ENCODE data around the gene WBP1.
"Not testable (repeated sequence)": the region's sequence is repeated elsewhere in the genome, so short reads cannot be mapped to it uniquely, and the experiment has no call there.

Gene WBP1

DNA sequence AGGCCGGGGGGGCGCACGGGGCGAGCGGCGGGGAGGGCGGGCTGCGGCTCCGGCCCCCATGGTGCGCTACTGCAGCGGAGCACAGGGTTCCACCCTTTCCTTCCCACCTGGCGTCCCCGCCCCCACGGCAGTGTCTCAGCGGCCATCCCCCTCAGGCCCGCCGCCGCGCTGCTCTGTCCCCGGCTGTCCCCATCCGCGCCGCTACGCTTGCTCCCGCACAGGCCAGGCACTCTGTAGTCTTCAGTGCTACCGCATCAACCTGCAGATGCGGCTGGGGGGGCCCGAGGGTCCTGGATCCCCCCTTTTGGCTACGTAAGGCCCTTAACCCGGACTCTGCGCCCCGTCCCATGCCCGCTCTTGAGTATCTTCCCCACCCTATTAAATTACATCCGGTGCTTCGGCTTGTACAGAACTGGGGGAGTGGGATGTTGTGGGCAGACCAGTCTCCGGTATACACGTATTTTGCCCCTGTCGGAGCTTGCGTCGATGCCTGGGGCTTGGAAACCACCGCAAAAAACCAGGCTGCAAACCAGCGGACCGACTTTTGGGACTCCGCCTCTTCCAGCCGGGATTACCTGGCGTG is 598 bp upstream of the WBP1 start:
- TF ChIP-seq, protein P1, sequence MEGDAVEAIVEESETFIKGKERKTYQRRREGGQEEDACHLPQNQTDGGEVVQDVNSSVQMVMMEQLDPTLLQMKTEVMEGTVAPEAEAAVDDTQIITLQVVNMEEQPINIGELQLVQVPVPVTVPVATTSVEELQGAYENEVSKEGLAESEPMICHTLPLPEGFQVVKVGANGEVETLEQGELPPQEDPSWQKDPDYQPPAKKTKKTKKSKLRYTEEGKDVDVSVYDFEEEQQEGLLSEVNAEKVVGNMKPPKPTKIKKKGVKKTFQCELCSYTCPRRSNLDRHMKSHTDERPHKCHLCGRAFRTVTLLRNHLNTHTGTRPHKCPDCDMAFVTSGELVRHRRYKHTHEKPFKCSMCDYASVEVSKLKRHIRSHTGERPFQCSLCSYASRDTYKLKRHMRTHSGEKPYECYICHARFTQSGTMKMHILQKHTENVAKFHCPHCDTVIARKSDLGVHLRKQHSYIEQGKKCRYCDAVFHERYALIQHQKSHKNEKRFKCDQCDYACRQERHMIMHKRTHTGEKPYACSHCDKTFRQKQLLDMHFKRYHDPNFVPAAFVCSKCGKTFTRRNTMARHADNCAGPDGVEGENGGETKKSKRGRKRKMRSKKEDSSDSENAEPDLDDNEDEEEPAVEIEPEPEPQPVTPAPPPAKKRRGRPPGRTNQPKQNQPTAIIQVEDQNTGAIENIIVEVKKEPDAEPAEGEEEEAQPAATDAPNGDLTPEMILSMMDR (conservative IDR thresholded peaks at IDR 0.05; ENCODE audit: low read depth, low read length) = no peak
- DNase-seq (ENCODE audit: low read depth) = no peak
- peak overlapping the region; percentile 77 for H3K4me3 ChIP-seq (ENCODE audit: low read length)

DNA sequence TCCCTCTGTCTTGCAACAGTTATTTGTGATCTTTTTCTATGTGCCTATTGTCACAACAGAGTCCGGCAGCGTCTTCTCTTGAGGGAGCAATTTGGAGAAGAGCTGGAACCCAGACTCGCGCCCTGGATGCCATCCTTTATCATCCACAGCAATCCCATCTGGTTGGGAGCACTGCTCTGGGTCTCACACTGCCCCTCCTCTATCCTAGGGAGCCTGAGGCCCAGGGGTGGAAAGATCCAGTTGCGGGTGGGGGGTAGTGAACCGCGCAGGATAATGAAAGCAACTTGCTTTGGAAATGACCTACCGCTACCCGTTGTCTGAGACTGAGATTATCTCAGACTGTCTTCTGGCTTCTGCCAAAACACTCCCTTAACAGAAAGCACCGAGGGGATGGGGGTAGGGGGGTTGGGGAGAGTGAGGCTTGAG is 713 bp downstream of the WBP1 start:
- DNase-seq (ENCODE audit: low read depth) = no peak
- H3K4me3 ChIP-seq (ENCODE audit: low read length) = peak overlapping the region; percentile 99
- TF ChIP-seq, protein P1 (conservative IDR thresholded peaks at IDR 0.05; ENCODE audit: low read depth, low read length) = no peak

DNA sequence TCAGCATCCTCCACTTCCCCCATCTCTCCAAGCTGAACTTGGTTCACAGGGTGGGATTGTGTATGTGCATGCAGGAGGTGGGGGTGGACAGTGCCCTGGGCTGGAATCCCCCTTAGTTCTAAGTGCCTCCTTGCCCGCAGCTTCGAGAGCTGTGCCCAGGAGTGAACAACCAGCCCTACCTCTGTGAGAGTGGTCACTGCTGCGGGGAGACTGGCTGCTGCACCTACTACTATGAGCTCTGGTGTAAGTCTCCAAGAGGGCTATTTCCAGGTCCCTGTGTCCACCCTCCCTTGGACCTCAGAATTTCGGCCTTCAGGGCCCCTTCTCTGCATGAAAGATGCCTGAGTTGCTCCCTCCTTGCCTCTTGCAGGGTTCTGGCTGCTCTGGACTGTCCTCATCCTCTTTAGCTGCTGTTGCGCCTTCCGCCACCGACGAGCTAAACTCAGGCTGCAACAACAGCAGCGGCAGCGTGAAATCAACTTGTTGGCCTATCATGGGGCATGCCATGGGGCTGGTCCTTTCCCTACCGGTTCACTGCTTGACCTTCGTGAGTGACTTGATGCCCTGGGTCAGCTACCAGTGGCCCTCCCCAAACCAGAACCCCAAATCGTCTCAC is 1.4 kb downstream of the WBP1 start:
- DNase-seq (ENCODE audit: low read depth) = not testable (repeated sequence)
- peak overlapping the region; percentile 99 for H3K4me3 ChIP-seq (ENCODE audit: low read length)

DNA sequence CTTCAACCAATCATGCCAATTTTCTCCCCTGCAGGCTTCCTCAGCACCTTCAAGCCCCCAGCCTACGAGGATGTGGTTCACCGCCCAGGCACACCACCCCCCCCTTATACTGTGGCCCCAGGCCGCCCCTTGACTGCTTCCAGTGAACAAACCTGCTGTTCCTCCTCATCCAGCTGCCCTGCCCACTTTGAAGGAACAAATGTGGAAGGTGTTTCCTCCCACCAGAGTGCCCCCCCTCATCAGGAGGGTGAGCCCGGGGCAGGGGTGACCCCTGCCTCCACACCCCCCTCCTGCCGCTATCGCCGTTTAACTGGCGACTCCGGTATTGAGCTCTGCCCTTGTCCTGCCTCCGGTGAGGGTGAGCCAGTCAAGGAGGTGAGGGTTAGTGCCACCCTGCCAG is 1.9 kb downstream of the WBP1 start:
- DNase-seq (ENCODE audit: low read depth); H3K4me3 ChIP-seq (ENCODE audit: low read length): not testable (repeated sequence)

DNA sequence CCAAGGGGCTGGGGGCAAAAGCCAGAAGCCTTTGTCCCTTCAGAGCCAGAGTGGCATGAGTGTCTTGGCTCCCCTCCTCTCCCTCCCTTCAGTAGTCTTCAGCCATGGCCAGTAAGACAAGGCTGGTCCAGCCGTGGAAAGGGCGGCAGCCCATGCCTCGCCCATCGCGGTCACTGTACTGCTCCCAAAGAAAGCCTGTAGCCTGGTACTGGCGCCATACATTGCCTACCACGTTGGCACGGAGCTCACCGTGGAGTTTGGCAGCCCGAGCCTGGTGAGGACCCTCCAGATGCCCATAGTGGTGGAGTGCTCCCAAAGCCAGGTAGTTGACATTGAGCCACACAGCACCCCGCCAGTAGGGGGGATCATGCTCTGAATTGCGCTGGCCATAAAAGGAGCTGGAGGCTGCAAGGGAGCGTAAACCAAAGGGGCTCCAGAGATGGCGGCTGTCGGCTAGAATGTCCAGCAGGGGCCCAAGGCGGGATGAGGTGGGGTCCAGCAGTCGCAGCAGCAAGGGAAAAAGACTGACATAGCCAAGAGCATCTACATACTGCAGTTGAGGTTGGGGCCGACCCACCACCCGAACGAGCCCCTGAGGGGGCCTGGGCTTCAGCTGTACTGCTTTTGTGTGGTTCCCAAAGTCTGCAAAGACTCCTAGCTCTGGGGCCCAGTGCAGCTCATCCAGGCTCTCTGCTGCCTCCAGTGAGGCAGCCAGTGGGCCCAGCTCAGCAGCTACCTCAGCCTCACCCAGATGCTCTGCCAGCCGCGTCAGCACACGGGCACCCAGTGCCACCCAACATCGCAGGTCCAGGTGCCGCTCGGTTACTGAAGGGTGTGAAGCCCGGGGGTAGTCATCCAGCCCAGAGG is 3.2 kb downstream of the WBP1 start:
- TF ChIP-seq, protein P1 (conservative IDR thresholded peaks at IDR 0.05; ENCODE audit: low read depth, low read length) = peak; percentile 24
- no peak overlapping the region for H3K4me3 ChIP-seq (ENCODE audit: low read length)
- no peak for DNase-seq (ENCODE audit: low read depth)

DNA sequence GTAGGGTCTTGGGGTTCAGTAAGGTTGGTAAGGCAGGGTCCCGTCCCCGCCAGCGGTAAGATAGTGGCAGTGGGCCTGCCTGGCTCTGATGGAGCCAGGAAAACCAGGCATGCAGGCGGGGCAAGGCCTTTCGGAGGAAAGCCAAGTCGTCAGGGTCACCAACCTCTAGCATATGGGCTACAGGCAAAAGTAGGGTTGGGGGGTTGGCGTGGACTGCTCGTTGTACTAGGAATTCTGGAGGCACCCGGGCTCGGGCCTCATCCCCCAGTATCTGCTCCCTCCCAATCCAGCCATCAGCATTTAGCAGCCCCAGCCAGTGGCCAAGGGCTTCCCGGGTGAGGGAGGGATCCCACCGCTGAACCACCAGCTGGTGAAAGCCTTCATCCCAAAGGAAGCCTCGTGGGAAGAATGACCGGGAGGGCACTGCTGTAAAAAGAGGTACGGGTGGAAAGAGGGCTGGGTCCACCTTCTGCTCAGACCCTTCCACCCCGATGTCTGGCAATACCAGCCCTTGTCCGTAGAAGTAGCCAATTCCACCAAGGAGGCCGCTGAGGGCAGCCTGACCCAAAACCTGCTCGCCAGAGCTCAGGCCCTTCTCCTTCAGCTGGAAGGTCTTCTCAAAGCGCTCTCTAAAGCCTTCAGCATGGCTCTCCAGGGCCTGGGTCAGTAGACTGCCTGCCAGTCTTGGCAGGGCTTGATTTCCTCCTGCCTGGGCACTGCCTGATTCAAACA is 4.0 kb downstream of the WBP1 start:
- TF ChIP-seq, protein P1 (conservative IDR thresholded peaks at IDR 0.05; ENCODE audit: low read depth, low read length) = no peak
- DNase-seq (ENCODE audit: low read depth) = no peak
- no peak overlapping the region for H3K4me3 ChIP-seq (ENCODE audit: low read length)

DNA sequence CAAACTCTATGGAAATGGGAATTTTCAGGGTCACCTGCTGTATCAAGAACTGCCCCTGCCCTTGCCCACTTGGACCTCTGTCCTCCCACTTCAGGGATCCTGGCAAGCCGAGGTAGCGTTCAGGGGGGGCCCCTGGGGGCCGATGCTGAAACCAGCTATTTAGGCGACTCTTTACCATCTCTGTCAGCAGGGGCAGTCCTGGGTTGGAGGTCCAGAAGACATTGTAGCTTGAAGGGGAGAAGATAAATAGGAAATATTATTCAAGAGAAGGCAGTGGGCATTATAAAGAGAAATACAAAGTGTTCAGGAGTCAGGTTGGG is 4.5 kb downstream of the WBP1 start:
- DNase-seq (ENCODE audit: low read depth) = no peak
- H3K4me3 ChIP-seq (ENCODE audit: low read length) = no peak overlapping the region
- TF ChIP-seq, protein P1 (conservative IDR thresholded peaks at IDR 0.05; ENCODE audit: low read depth, low read length) = no peak
